Stimulated activated CD4-positive, alpha-beta T cell treated with anti-CD3 and anti-CD28 coated beads, Interleukin-2, amount 100 ng/mL, for 4 hours (primary cell): ENCODE results near the gene COL23A1.
"Not testable (repeated sequence)": the region's sequence is repeated elsewhere in the genome, so short reads cannot be mapped to it uniquely, and the experiment has no call there.

ENCODE experiments used
- DNase-seq: peaks from one replicate; pipeline ENCODE4 v3.0.0-alpha.2; 2020; ENCODE audit warnings: low read depth

The COL23A1 gene

DNA sequence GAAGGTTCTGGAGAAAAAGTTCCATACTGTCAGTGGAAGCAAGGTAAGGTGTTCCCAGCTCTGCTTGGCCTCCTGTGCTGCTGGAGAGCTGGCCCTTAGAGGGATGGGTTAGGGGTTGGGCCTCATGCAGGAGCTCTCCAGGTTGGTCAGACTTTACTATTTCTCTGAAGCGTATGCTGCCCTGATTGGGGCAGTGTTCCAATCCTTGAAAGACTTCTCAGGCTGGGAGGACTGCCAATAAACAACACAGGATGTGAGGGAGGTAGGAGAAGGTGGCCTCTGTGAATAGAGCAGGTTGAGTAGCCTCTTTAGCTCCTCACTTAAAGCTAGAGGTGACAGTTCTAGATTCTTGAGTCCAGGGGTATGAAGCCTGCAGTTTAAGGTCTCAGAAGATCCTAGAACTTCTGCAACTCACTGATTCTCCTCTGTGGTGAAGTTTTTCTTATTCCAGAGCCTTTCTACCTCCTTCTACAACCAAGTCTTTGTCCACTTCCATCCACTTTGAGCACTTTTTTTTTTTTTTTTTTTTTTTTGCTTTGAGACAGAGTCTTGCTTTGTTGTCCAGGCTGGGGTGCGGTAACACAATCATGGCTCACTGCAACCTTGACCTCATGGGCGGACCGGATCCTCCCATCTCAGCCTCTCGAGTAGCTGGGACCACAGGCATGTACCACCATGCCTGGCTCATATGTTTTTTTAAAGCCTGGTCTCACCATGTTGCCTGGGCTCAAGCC is 382.8 kb downstream of the COL23A1 start:
- DNase-seq = no peak

DNA sequence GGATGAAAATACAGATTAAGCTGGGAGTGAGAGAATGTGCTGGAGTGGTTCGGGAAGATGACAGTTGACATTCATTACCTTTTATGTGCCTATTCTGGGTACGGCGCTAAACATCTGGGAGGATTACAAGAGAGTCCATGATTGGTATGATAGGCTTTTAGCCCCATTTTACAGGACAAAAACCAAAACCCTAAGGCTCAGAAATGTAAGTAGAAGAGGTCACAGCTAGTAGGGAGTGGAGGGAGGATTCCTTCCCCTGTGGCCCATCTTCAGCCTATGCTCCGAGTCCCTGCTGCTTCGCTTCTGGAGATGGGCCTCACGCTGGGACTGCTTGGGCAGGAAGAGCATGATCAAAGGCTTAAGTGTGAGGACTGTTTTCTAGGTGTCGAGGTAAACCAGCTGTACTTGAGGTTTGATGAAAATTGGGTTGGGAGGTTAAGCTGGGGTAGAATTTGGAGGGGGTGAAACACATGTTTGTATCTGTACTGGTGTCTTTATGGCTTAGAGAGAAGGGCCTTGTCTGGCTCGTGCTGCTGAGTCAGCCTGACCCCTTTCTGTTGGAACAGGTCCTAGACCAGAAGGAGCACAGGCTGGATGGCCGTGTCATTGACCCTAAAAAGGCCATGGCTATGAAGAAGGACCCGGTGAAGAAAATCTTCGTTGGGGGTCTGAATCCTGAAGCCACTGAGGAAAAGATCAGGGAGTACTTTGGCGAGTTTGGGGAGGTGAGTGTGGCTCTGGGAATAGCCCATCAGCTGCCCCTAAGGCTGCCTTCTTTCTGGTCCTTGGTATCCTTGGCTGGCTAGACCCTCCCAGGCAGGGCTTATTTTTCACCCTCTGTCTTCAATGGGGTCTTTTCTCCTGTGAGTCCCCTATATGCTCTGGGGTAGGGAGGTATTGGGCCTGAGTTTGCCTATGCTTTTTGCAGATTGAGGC is 383.8 kb downstream of the COL23A1 start:
- DNase-seq = no peak

GRCh38 chr5:178205749-178206047 is 384.5 kb downstream of the COL23A1 start:
- no peak for DNase-seq

- peak; percentile 57 for DNase-seq
These were observed 385.1 kb downstream of the COL23A1 start for GRCh38 chr5:178204935-178205748.

- DNase-seq = peak; percentile 92
These were observed 385.8 kb downstream of the COL23A1 start, which contains the start of gene HNRNPAB for GRCh38 chr5:178204182-178204934. Gene HNRNPAB (plus strand): TSS chr5:178204533. CDS start chr5:178204838, 305 bp downstream.

- no peak for DNase-seq
These were observed 386.5 kb downstream of the COL23A1 start for GRCh38 chr5:178203670-178204181.

DNA sequence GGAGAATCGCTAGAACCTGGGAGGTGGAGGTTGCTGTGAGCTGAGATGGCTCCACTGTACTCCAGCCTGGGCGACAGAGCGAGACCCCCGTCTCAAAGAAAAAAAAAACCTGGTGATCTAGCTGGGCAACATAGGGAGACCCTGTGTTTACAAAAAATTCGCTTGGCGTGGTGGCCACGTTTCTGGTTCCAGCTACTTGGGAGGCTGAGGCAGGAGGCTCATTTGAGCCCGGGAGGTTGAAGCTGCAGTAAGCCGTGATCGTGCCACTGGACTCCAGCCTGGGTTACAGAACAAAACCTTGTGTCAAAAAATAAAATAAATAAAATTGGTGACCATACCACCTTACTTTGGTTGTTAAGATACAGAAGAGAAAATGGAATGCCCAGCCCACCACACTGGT is 387.7 kb downstream of the COL23A1 start:
- no peak for DNase-seq

DNA sequence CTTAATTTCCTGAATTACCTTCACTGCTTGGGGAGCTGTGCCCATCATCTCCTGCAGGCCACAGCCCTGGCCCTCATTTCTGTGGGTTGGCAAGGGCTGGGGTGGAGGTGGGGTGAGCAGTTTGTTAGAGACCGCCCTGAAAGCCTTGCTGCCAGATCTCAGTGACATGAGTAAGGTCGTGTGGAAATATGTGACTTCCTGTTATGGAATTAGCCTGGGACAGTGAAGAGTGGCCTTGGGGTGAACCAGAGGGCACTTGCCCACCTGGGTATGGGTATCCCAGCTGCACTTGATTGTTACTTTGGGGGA is 388.3 kb downstream of the COL23A1 start:
- no peak for DNase-seq

- DNase-seq = no peak
These were observed 388.8 kb downstream of the COL23A1 start for GRCh38 chr5:178201221-178201926.

DNA sequence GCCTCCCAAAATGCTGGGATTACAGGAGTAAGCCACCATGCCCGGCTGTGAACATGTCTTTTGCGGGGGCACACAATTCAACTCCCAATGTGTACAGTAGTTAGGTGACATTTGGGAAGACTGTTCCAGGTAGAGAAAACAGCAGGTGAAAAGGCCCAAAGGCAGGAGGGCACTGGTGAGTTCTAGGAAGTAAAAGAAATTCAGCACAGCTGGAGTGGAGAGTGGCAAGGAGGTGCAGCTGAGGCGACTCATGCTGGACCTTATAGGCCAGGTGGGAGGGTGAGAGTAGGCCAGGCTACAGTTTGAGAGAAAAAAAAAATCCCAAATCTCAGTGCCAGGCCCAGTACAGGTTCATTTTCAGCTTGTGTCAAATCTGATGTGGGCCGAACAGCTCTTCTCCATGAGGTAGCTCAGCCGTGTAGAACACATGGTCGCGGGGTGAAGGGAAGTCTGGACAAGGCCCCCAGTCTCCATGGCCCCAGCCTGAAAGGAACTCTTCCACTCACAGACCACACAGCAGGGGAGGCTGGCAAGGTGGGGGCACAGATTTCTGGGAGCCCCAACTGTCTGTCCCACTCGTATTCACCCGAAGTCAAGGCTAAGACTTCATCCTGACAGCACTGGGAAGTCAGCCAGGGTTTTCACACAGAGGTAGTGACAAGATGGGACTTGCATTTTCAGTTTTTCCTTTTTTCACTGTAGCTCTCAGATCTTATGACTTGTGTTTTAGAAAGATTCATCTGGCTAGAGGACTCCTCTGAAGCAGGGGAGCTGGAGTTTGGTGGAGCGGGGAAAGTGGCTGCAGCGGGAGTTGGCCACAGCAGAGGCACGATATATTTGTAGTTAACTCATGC is 390.4 kb downstream of the COL23A1 start:
- DNase-seq = no peak

DNA sequence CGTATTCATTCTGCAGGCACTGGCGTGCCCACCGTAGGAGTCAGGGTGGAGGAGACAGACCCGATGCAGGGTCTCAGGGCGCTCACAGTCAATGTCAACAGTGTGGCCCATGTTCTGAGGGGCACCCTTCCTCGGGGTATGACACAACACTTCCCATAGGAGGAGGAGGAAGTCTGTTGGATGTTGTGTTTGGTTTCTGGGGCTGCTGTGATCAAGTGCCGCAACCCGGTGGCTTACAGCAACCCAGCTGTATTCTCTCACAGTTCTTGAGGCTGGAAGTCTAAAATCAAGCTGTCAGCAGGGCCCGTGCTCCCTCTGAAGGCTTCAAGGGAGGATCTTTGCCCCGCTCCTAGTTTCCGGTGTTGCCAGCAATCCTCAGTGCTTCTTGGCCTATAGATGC is 391.5 kb downstream of the COL23A1 start:
- no peak for DNase-seq

DNA sequence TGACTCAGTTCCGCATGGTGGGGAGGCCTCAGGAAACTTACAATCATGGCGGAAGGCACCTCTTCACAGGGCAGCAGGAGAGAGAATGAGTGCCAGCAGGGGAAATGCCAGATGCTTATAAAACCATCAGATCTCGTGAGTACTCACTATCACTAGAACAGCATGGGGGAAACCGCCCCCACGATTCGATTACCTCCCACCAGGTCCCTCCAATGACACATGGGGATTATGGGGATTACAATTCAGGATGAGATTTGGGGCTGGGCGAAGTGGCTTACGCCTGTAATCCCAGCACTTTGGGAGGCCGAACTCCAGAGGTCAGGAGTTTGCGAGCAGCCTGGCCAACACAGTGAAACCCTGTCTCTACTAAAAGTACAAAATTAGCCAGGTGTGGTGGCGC is 392.0 kb downstream of the COL23A1 start:
- DNase-seq = not testable (repeated sequence)

DNA sequence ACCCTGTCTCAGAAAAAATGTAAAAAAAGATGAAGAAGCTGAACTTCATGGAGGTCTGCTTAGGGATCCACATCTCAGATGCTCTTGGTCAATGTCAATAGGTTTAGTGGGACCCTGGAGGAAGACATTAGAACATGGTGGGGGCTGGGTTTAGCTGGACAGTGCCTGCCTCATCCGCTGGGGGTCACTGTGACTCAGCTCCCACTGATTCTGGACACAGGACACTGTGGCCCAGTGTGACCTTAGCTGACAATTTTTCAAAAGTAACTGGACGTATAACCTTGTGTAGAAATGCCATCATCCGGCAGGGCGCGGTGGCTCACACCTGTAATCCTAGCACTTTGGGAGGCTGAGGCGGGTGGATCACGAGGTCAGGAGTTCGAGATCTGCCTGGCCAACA is 393.2 kb downstream of the COL23A1 start:
- no peak for DNase-seq

- DNase-seq = no peak
These were observed 393.8 kb downstream of the COL23A1 start for GRCh38 chr5:178196281-178196812.

DNA sequence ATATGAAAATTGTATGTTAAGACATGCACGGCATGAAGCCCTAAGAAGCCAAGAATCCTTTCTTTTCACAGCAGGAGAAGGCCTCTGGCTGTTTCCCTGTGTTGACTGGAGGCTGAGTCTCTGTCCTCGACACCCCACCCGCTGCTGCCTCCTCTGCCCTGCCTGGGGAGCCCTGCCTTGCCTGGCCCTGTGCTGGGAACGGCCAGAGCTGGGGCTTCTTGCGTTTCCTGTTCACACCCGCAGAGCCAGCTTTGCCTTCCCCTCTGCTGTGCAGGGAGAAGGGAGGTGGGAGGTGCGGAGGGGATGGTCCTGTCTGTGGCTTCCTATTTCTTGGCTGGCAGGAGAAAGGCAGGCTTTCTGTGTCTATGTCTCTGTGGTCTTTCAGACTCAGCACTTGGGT is 396.2 kb downstream of the COL23A1 start:
- DNase-seq = no peak

- no peak for DNase-seq
These were observed 396.9 kb downstream of the COL23A1 start for GRCh38 chr5:178193251-178193809.

- DNase-seq = no peak
These were observed 397.4 kb downstream of the COL23A1 start for GRCh38 chr5:178192787-178193186.

- no peak for DNase-seq
These were observed 397.9 kb downstream of the COL23A1 start for GRCh38 chr5:178192244-178192643.

- no peak for DNase-seq
These were observed 398.5 kb downstream of the COL23A1 start for GRCh38 chr5:178191661-178192060.
